GM19328 (cell line): ENCODE data around the gene INF2.

Experiments used
- ATAC-seq: cut with Tn5 transposase; IDR thresholded peaks from one replicate; pipeline ENCODE4 v1.9.1; 2021; ENCODE audit warnings: mild to moderate bottlenecking, moderate library complexity; ENCODE audit not compliant: unreplicated experiment

The INF2 gene

DNA sequence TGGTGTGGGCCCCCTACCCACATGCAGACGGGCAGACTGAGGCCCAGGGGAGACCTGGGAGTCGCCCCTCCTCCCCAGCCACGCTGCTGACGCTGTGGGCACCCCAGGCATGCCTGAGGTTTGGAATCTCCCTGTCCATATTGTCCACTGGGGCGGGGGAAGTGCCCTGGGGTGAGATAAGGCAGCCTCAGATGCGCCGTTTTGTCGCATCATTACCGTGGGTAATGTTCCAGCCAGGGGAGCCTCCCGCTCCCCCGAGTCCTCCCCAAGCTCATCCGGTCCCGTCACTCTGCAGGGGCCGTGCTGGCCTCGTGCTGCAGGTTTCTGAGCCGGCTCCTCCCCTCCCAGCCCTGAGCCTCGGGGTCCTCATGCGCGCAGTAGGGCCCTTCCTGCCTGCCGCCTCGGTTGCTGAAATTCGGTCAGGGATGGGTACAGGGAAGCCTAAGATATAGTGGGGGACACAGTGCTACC lies 11.4 kb downstream of the INF2 start:
- no peak for ATAC-seq

DNA sequence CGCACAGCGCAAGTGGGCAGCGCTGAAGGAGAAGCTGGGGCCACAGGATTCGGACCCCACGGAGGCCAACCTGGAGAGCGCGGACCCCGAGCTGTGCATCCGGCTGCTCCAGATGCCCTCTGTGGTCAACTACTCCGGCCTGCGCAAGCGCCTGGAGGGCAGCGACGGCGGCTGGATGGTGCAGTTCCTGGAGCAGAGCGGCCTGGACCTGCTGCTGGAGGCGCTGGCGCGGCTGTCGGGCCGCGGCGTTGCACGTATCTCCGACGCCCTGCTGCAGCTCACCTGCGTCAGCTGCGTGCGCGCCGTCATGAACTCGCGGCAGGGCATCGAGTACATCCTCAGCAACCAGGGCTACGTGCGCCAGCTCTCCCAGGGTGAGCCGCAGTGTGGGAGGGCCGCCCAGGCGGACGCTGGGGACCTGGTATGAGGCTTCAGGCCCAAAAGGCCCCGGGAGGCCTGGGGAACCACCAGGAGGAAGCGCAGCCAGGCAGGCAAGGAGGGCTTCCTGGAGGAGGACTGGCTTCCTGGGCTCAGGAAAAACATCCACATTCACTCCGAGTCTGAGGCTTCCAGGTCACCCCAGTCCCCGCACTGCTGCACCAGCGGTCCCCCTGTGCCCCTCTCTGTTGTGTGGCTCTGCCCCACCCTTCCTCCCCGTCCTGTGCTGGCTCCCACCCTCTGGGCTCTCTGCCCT lies 12.1 kb downstream of the INF2 start:
- no peak for ATAC-seq

DNA sequence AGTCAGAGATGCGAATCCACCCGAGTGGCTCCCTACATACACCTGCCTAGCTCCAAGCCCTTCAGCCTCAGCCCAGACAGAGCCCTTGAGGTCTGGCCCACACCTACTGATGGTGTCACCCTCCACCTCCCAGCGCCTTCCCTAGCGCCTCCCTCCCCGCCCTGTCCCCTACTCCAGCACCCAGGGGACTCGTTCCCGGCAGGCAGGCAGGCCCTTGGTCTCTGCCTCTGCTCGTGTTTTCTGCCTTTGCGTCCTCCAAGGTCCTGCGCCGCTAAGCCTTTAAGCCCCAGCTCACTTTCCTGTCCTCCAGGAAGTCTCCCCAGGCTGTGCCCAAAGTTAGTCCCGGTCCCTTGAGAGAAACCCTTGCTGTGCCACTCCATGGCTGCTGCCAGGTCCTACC lies 12.7 kb downstream of the INF2 start:
- no peak for ATAC-seq

DNA sequence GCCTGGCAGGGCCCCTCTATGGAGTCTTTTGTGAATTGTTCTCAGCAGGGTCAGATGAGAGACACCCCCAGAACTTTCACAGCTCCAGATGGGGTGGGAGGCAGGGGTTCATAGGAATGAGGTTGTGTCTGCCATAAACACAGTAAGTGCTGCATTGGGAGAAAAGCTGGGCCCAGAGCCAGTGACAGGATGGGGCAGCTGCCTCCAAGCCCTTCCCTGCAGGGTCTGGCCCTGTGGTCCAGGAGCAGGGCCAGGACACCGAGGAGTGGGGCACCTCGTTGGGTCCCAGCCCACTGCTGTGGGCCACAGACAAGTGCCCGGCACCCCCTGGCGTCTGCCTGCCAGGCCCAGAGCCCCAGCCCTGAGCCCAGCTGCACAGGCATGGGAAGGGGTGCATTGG lies 13.3 kb downstream of the INF2 start:
- no peak for ATAC-seq

DNA sequence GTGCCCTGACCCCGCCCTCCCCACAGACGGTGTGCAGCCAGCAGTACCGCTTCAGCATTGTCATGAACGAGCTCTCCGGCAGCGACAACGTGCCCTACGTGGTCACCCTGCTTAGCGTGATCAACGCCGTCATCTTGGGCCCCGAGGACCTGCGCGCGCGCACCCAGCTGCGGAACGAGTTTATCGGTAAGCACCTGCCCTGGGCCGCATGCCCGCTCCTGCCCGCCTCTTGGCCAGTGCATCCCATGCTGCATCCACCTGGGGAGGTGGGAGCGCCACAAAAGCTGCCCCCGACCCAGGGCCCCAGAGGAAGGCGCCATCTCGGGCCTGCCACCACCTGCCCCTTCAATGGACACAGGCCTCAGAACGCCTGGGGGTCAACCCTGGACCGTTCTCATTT lies 13.9 kb downstream of the INF2 start:
- ATAC-seq = no peak

DNA sequence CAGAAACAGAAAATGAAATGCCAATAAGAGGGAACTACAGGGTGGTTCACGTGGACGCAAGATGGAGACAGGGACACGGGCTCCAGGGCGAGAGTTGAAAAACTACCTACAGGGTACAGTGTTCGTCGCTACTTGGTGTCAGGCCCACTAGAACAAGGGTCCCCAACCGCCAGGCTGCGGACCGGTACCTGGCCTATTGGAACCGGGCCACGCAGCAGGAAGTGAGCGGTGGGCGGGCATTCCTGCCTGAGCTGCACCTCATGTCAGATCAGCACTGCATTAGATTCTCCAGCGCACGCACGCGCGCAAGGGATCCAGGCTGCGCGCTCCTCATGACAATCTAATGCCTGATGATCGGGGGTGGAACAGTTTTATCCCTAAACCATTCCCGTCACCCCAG lies 14.8 kb downstream of the INF2 start:
- ATAC-seq = no peak

DNA sequence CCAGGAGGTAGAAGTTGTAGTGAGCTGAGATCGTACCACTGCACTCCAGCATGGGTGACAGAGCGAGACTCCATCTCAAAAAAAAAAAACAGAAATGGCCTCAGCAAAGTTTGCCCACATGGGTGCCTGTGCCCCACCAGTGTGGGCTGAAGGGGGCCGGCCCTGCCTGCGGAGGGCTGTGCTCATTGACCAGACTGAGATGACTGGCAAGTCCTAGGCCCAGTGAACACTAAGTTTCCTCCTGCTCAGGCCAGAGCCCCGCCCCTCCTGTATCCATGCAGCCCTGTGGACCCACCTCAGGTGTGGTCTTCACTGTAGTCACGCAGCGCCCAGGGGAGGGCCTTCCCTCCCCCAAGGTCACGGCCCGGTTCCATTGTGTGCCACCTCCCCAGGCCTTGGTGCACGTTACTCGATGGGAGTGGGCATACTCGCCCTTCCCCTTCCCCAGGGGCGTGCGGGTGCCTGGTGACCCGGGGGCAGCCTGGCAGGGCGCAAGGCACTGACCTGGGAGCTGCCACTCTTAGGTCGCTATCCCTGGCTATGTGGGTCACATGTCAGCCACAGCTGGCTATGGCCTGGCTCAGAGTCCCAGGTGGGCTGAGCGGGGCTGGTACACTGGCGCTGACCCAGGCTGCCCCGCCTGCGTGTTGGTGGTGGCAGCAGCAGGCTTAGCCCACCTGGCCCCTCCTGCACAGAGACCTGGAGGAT lies 16.1 kb downstream of the INF2 start:
- ATAC-seq = no peak

DNA sequence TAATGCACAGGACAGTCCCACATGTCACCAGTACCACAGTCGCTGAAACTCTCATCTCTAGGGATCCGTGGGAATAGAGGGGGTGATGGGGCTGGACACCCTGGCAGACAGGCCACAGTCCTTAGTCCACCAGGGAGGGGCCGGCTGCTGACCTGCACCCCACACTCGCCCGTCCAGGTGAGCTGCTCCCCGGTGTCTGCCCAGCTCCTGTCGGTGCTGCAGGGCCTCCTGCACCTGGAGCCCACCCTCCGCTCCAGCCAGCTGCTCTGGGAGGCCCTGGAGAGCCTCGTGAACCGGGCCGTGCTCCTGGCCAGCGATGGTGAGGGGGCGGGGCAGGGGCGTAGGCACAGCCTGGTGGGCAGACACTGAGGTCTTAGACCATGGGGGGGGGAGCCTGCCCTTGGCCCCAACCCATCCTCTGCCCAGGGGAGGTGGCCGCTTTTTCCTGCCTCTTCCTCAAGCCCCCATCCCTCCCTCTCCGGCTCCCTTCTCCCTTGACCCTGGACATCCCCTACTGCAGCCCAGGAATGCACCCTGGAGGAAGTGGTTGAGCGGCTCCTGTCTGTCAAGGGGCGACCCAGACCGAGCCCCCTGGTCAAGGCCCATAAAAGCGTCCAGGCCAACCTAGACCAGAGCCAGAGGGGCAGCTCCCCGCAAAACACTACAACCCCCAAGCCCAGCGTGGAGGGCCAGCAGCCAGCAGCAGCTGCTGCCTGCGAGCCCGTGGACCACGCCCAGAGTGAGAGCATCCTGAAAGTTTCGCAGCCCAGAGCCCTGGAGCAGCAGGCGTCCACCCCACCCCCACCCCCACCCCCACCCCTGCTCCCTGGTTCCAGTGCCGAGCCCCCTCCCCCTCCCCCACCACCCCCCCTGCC lies 17.6 kb downstream of the INF2 start:
- ATAC-seq = no peak

DNA sequence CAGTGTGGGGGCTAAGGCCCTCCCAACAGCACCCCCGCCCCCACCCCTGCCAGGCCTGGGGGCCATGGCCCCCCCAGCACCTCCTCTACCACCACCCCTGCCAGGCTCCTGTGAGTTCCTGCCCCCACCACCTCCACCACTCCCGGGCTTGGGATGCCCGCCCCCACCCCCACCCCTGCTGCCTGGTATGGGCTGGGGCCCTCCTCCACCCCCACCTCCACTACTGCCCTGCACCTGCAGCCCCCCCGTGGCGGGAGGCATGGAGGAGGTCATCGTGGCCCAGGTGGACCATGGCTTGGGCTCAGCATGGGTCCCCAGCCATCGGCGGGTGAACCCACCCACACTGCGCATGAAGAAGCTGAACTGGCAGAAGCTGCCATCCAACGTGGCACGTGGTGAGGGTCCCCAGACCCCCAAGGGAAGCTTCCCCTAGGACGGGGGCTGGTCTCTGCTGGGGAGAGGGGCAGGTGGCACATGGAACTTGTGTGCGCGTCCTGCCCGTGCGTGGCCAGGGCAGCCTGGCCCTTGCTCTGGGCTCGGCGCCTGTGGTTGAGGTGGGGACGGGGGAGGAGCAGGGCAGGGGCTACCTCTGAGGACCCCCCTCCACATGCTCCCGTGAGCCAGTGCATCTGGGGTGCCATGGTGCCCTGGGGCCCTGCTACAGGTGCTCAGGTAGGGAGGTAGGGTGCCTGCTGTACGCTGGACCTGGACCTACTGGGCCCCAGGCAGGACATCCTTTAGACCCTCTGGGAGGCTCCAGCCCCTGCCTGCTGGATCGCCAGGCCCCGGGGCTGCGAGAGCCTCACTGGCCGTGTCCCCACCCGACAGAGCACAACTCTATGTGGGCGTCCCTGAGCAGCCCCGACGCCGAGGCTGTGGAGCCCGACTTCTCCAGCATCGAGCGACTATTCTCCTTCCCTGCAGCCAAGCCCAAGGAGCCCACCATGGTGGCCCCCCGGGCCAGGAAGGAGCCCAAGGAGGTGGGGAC lies 18.5 kb downstream of the INF2 start:
- no peak for ATAC-seq

DNA sequence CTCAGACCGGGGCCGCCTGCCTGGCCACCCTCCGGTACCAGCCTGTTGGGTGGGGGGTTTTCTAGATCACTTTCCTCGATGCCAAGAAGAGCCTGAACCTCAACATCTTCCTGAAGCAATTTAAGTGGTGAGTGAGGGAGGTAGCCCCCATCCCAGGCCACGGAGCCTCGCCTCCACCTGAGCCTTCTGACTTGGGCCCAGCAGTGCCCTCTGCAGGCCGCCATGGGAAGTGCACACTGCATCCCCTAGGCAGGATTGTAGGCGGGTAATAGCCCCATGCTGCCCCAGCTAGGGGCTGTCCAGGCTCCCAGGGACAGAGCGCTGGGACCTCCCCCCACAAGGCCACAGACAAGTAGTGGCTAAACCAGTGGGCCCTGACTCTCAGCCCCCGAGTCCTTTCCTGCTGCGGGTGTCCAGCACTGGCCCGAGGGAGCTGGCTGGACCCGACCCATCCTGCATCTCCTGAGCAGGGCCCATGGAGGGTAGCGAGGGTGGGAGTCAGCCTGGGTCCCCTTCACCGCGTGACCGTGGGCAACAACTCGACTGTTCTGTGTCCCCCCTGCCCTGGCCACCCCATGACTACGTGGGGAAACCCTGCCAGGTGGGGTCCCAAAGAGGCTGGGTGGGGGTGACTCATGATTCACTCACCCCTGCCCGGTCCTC lies 19.3 kb downstream of the INF2 start:
- no peak for ATAC-seq

DNA sequence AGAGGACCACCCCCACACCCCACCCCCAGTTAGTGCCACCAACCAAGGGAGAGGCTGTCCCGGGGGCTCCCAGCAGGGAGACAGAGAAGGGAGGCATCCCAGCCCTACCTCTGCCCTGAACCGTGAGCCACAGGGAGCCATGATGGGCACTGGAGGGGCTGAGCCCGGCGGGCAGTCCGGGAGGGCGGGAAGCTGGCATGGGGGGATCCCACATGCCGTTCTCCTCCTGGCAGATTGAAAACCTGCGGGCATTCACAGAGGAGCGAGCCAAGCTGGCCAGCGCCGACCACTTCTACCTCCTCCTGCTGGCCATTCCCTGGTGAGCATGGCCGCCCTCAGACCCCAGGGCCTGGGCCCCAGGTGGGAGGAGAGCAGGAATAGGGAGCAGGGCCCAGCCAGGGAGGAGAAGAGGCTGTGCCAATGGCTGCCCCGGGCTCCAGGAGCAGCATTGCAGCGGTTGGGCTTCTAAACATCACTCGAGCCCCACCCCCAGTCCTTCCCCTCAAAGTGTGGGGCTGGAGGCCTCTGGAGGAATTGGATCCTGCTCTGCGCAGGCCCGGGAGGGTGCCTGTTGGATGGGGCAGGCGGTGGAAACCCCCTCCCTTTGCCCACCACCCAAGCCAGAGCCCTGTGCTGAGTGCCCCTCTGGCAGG lies 20.1 kb downstream of the INF2 start:
- no peak for ATAC-seq

DNA sequence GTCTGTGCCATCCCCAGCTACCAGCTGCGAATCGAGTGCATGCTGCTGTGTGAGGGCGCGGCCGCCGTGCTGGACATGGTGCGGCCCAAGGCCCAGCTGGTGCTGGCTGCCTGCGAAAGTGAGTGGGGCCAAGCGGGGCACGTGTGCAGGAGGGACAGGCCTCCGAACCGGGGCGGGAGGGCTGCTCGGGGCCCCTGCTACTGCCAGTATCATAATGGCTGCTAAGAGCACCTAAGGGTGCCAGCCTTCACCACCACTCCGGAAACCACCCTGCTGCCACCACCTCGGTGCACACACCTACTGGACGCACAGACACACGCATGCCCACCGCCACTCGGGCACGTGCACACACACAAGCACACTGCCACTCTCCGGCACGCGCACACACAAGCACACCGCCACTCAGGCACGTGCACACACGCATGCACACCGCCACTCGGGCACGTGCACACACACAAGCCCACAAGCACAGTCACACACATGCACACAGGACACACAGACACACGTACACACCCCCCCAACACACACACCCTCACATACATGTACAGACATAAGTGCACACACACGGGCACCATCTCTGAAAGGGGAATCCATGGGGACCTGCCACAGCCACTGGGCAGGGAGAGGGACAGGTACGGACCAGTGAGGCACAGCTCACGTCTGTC lies 20.8 kb downstream of the INF2 start:
- no peak for ATAC-seq

DNA sequence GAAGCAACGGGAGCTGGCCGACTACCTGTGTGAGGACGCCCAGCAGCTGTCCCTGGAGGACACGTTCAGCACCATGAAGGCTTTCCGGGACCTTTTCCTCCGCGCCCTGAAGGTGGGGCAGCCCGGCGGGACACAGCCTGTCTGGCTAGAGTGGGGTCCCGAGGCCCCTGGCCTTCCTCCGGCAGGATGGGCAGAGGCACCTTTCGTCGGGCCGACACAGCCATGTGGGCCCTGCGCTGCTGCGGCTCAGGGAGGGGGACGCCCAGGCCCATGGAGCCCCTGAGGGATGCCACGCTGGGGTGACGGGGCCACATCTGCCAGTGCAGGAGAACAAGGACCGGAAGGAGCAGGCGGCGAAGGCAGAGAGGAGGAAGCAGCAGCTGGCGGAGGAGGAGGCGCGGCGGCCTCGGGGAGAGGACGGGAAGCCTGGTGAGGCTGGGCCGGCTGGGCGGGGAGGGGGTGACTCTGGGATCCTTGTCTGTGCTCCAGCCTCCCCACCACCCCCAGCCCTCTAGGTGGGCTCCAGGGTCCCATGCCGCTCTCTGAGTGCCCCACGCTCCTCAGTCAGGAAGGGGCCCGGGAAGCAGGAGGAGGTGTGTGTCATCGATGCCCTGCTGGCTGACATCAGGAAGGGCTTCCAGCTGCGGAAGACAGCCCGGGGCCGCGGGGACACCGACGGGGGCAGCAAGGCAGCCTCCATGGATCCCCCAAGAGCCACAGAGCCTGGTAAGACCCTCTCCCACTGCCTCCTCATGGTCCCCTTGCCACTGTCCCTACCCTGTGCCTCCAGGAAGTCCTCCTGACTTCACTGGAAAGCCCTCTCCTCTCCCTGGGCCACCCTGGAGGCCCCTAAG lies 23.7 kb downstream of the INF2 start:
- no peak for ATAC-seq

DNA sequence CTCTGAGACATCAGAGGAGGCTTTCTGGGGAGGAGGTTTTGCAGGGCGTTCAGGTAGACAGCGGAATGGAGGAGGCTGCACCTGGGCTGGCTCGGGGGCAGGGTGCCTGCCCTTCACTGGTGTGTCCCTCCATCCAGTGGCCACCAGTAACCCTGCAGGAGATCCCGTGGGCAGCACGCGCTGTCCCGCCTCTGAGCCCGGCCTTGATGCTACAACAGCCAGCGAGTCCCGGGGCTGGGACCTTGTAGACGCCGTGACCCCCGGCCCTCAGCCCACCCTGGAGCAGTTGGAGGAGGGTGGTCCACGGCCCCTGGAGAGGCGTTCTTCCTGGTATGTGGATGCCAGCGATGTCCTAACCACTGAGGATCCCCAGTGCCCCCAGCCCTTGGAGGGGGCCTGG lies 24.6 kb downstream of the INF2 start:
- ATAC-seq = no peak

DNA sequence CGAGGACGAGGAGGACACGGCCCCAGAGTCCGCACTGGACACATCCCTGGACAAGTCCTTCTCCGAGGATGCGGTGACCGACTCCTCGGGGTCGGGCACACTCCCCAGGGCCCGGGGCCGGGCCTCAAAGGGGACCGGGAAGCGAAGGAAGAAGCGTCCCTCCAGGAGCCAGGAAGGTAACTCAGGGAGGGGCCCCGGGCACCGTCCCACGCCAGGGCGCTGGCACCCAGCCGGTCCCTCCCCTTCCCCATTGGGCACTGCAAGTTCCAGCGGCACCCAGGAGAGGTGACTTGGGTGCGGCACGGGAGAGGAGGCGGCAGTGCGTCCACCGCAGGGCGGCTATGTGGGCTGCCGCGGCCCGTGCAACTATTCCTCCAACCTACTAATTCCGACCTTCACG lies 25.3 kb downstream of the INF2 start:
- no peak for ATAC-seq

DNA sequence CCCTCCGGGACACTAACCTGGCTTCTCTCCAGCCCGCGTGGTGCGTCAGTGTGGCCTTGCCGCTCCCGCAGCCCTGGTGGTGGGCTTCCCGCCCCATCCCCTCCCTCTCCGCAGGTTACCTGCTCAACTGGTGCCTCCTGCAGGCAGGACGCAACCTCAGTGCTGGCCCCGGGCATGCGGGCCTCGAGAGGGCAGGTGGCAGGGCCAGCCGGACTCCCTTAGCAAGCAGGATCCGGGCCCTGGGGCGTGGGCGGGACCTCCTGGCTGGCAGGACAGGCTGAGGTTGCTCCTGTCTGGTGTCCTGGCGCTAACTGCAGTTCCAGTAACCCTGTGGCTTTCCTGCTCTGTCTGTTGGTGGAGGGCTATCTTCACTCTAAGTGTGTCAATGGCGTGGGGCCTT lies 26.0 kb downstream of the INF2 start:
- ATAC-seq = no peak

DNA sequence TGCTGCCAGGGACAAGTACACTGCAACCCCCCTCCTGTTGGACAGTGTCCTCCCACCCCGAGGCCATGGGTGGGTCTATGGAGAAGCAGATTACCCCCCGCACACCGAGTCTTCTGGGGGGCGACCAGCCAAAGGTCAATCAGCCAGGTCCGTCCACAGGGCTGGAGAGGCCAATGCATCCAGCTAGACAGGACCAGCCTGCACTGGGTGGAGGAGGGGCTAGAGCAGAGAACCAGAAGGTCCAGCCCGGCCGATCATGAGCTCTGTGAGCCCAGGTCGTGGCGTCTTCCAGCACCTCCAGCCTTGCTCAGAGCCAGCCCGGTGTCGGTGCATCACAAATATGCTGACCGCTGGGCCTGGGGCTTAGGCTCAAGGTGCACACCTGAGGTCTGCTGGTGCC lies 26.5 kb downstream of the INF2 start:
- no peak for ATAC-seq

DNA sequence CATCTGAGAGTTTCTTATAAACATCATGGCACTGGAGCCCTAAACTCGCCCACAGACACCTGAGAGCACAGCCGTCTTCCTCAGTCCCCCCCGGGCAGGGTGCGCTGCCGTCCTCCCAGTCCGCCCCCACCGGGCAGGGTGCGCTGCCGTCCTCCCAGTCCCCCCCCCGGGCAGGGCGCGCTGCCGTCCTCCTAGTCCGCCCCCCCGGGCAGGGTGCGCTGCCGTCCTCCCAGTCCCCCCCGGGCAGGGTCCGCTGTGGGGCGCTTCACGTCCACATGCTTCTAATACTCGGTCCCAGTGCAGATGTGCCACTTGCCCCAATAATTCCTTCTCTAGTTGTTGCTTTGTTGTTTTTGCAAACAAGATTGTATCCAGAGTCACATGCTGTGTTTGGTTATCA lies 27.7 kb downstream of the INF2 start:
- ATAC-seq = no peak
